Peyer's patch (tissue), 4 donors: ENCODE measurements around the gene C2orf78.

ENCODE experiments used
- POLR2A ChIP-seq, 2 donors: fragments of 450-650 bp; IDR thresholded peaks; one replicate each; pipeline ENCODE4 v1.5.1; 2017; ENCODE audit warnings: antibody characterized with exemption in 2 of 2, mild to moderate bottlenecking in 2 of 2, moderate library complexity in 2 of 2
- TF ChIP-seq, protein P1 (sequence below), 6 experiments: fragments of 450-650 bp in 4 of 6; fragments of 200-600 bp in 2 of 6; sonication (generic) in 1 of 6; IDR thresholded peaks; one replicate each; pipeline ENCODE4 v1.5.1; 2017 to 2019; ENCODE audit warnings: antibody characterized with exemption in 6 of 6, mild to moderate bottlenecking in 3 of 6, moderate library complexity in 1 of 6

- TF ChIP-seq, protein P1, sequence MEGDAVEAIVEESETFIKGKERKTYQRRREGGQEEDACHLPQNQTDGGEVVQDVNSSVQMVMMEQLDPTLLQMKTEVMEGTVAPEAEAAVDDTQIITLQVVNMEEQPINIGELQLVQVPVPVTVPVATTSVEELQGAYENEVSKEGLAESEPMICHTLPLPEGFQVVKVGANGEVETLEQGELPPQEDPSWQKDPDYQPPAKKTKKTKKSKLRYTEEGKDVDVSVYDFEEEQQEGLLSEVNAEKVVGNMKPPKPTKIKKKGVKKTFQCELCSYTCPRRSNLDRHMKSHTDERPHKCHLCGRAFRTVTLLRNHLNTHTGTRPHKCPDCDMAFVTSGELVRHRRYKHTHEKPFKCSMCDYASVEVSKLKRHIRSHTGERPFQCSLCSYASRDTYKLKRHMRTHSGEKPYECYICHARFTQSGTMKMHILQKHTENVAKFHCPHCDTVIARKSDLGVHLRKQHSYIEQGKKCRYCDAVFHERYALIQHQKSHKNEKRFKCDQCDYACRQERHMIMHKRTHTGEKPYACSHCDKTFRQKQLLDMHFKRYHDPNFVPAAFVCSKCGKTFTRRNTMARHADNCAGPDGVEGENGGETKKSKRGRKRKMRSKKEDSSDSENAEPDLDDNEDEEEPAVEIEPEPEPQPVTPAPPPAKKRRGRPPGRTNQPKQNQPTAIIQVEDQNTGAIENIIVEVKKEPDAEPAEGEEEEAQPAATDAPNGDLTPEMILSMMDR (IDR thresholded peaks at IDR 0.05), result no peak
- TF ChIP-seq POLR2A (IDR thresholded peaks at IDR 0.05), result no peak
These were observed 41.4 kb downstream of the C2orf78 start for GRCh38 chr2:73825408-73825807.
